H1 (cell line): Measurements from ENCODE around the gene HTD2. TPM values are rescaled to one million over a fixed set of nuclear protein-coding genes. Genes with fewer than 3 reads are reported as not detected.

Experiments
- CTCF ChIA-PET: fragments of 300-600 bp; sonication (Branson Sonifier 250); formaldehyde crosslinking; loops from one replicate; lab custom pipeline; 2021; ENCODE audit not compliant: partially characterized antibody; lab: Charles Lee
- POLR2A ChIA-PET: fragments of 300-600 bp; sonication (Branson Sonifier 250); formaldehyde crosslinking; loops from one replicate; lab custom pipeline; 2021; ENCODE audit warnings: inconsistent platforms; ENCODE audit not compliant: partially characterized antibody; lab: Charles Lee
- DNase-seq, 2 experiments: peaks; one replicate each; pipeline versions ENCODE4 v3.0.0 to v3.0.0-alpha.2; 2010 to 2022; ENCODE audit warnings: low spot score in 2 of 2, low read depth in 1 of 2, mixed read lengths in 1 of 2
- FAIRE-seq: peaks from 2 replicates; lab custom pipeline; 2011; peaks lifted over from hg19 to GRCh38; lab: Jason Lieb, UNC
- H2AFZ ChIP-seq: 2 replicates; pipeline ENCODE4 v1.8.1; 2012; ENCODE audit warnings: low read length, inconsistent platforms
- H2AK5ac ChIP-seq: 2 replicates; pipeline ENCODE4 v1.6.1; 2013; ENCODE audit warnings: low read depth, low read length
- H2BK120ac ChIP-seq: replicated peaks from 2 replicates; pipeline ENCODE3; 2013; ENCODE audit warnings: low read depth, low read length, inconsistent platforms
- H2BK12ac ChIP-seq: 2 replicates; pipeline ENCODE4 v1.6.1; 2013; ENCODE audit warnings: low read depth, low read length
- H2BK15ac ChIP-seq: 2 replicates; pipeline ENCODE4 v1.6.1; 2013; ENCODE audit warnings: low read length
- H2BK20ac ChIP-seq: 2 replicates; pipeline ENCODE4 v1.6.1; 2013; ENCODE audit warnings: low read length
- H2BK5ac ChIP-seq: 2 replicates; pipeline ENCODE4 v1.6.1; 2013; ENCODE audit warnings: low read depth, low read length
- H3K14ac ChIP-seq: 2 replicates; pipeline ENCODE4 v1.6.1; 2013; ENCODE audit warnings: inconsistent platforms; ENCODE audit not compliant: insufficient read length
- H3K18ac ChIP-seq: 2 replicates; pipeline ENCODE4 v1.6.1; 2013; ENCODE audit warnings: low read length; ENCODE audit errors: extremely low read depth
- H3K23ac ChIP-seq: 2 replicates; pipeline ENCODE4 v1.6.1; 2013; ENCODE audit warnings: inconsistent platforms; ENCODE audit not compliant: insufficient read length
- H3K23me2 ChIP-seq: 2 replicates; pipeline ENCODE4 v1.6.1; 2013; ENCODE audit warnings: low read depth, low read length
- H3K27ac ChIP-seq: 2 replicates; pipeline ENCODE4 v1.6.1; 2011; ENCODE audit warnings: low read depth, low read length, inconsistent platforms
- H3K27me3 ChIP-seq, 4 experiments: replicated peaks in 1 of 4; 1 replicate in 1 of 4; 2 replicates in 3 of 4; pipeline versions ENCODE4 v1.6.1 to v1.8.1; 2011 to 2013; ENCODE audit warnings: low read length in 3 of 4, mild to moderate bottlenecking in 3 of 4, inconsistent platforms in 2 of 4, mixed read lengths in 2 of 4, moderate library complexity in 1 of 4; ENCODE audit not compliant: control insufficient read depth in 3 of 4, insufficient read depth in 3 of 4; ENCODE audit errors: extremely low read depth in 1 of 4
- H3K36me3 ChIP-seq, 4 experiments: 2 replicates each; pipeline versions ENCODE4 v1.6.1 to v1.8.1; 2011 to 2013; ENCODE audit warnings: mild to moderate bottlenecking in 4 of 4, low read length in 3 of 4, moderate library complexity in 2 of 4, control low read depth in 1 of 4, inconsistent platforms in 1 of 4; ENCODE audit not compliant: insufficient read depth in 4 of 4, control insufficient read depth in 2 of 4
- H3K4ac ChIP-seq: replicated peaks from 2 replicates; pipeline ENCODE3; 2013; ENCODE audit warnings: low read length, low read depth, mixed read lengths, inconsistent platforms; ENCODE audit not compliant: insufficient read length
- H3K4me1 ChIP-seq, 4 experiments: replicated peaks in 1 of 4; 1 replicate in 1 of 4; 2 replicates in 3 of 4; pipeline versions ENCODE4 v1.6.1 to v1.8.1; 2011 to 2013; ENCODE audit warnings: low read length in 3 of 4, inconsistent platforms in 2 of 4, mixed read lengths in 1 of 4; ENCODE audit not compliant: insufficient read depth in 4 of 4, control insufficient read depth in 3 of 4
- H3K4me2 ChIP-seq, 2 experiments: 2 replicates each; pipeline versions ENCODE4 v1.6.1 to v1.8.1; 2011 to 2013; ENCODE audit warnings: low read depth in 2 of 2, low read length in 2 of 2, control low read depth in 1 of 2, inconsistent platforms in 1 of 2, mild to moderate bottlenecking in 1 of 2; ENCODE audit not compliant: insufficient read depth in 1 of 2
- H3K4me3 ChIP-seq, 4 experiments: fragments of 200-600, 300-600 bp in 1 of 4; sonication (generic), shearing (Covaris generic), sonication (Bioruptor Twin) in 1 of 4; 2 replicates each; pipeline versions ENCODE4 v1.5.1 to v1.8.1; 2011 to 2016; ENCODE audit warnings: low read length in 4 of 4, low read depth in 3 of 4, control low read depth in 2 of 4, inconsistent platforms in 2 of 4, mild to moderate bottlenecking in 2 of 4, mixed read lengths in 1 of 4, moderate library complexity in 1 of 4; ENCODE audit not compliant: insufficient read depth in 2 of 4; ENCODE audit errors: extremely low read depth in 1 of 4
- H3K56ac ChIP-seq: replicated peaks from 2 replicates; pipeline ENCODE3; 2013; ENCODE audit warnings: low read depth, mild to moderate bottlenecking, mixed read lengths, low read length, inconsistent platforms; ENCODE audit not compliant: insufficient read length
- H3K79me1 ChIP-seq: 2 replicates; pipeline ENCODE4 v1.6.1; 2013; ENCODE audit warnings: low read depth, low read length, control low read depth
- H3K79me2 ChIP-seq, 2 experiments: 2 replicates each; pipeline versions ENCODE4 v1.6.1 to v1.8.1; 2012 to 2013; ENCODE audit warnings: low read length in 2 of 2, mild to moderate bottlenecking in 2 of 2, inconsistent platforms in 1 of 2; ENCODE audit not compliant: insufficient read depth in 2 of 2, control insufficient read depth in 1 of 2
- H3K9ac ChIP-seq, 4 experiments: replicated peaks in 1 of 4; 1 replicate in 1 of 4; 2 replicates in 3 of 4; pipeline versions ENCODE4 v1.6.1 to v1.8.1; 2011 to 2013; ENCODE audit warnings: low read depth in 3 of 4, low read length in 3 of 4, control low read depth in 2 of 4, mild to moderate bottlenecking in 2 of 4, moderate library complexity in 2 of 4, inconsistent platforms in 1 of 4; ENCODE audit errors: extremely low read depth in 1 of 4
- H3K9me3 ChIP-seq, 2 experiments: 2 replicates each; pipeline versions ENCODE4 v1.6.1 to v1.8.1; 2012 to 2013; ENCODE audit warnings: mild to moderate bottlenecking in 2 of 2, moderate library complexity in 2 of 2, control low read depth in 1 of 2, inconsistent platforms in 1 of 2, low read depth in 1 of 2, low read length in 1 of 2, mixed read lengths in 1 of 2; ENCODE audit not compliant: insufficient read depth in 2 of 2
- H4K20me1 ChIP-seq, 2 experiments: replicated peaks in 1 of 2; 2 replicates each; pipeline versions ENCODE3 to v1.8.1; 2011 to 2013; ENCODE audit warnings: inconsistent platforms in 2 of 2, low read length in 2 of 2, mild to moderate bottlenecking in 1 of 2; ENCODE audit not compliant: insufficient read depth in 2 of 2, control insufficient read depth in 1 of 2
- H4K5ac ChIP-seq: 2 replicates; pipeline ENCODE4 v1.6.1; 2013; ENCODE audit warnings: low read length, low read depth, mixed read lengths, inconsistent platforms; ENCODE audit not compliant: insufficient read length
- H4K8ac ChIP-seq: 2 replicates; pipeline ENCODE4 v1.8.0; 2013; ENCODE audit warnings: mild to moderate bottlenecking, moderate library complexity, low read length, inconsistent platforms; ENCODE audit not compliant: insufficient read depth; ENCODE audit errors: extremely low read depth
- H4K91ac ChIP-seq: replicated peaks from 2 replicates; pipeline ENCODE3; 2013; ENCODE audit warnings: low read length, mixed read lengths, inconsistent platforms; ENCODE audit not compliant: insufficient read length
- ATF2 ChIP-seq: IDR thresholded peaks from 2 replicates; pipeline ENCODE4 v1.6.1; 2012; ENCODE audit warnings: low read length, inconsistent platforms
- ATF3 ChIP-seq: IDR thresholded peaks from 2 replicates; pipeline ENCODE4 v1.6.1; 2011; ENCODE audit warnings: low read depth, mild to moderate bottlenecking, low read length; ENCODE audit not compliant: insufficient read depth
- BACH1 ChIP-seq: IDR thresholded peaks from 2 replicates; pipeline ENCODE4 v1.6.1; 2012; ENCODE audit warnings: low read length, improper control_type of control experiment
- BRCA1 ChIP-seq: IDR thresholded peaks from 2 replicates; pipeline ENCODE4 v1.6.1; 2012; ENCODE audit warnings: low read depth, low read length, improper control_type of control experiment
- MAFK ChIP-seq: IDR thresholded peaks from 2 replicates; pipeline ENCODE4 v1.6.1; 2012; ENCODE audit warnings: low read depth, mild to moderate bottlenecking, improper control_type of control experiment, low read length
- NRF1 ChIP-seq: IDR thresholded peaks from 2 replicates; pipeline ENCODE4 v1.6.1; 2011; ENCODE audit warnings: mild to moderate bottlenecking, low read depth, low read length, improper control_type of control experiment
- POU5F1 ChIP-seq: IDR thresholded peaks from 2 replicates; pipeline ENCODE4 v1.6.1; 2011; ENCODE audit warnings: low read depth, mild to moderate bottlenecking, low read length, moderate library complexity
- RAD21 ChIP-seq, 2 experiments: IDR thresholded peaks in 1 of 2; conservative IDR thresholded peaks in 1 of 2; 2 replicates each; pipeline ENCODE4 v1.6.1; 2011; ENCODE audit warnings: low read depth in 2 of 2, low read length in 2 of 2, improper control_type of control experiment in 1 of 2, inconsistent platforms in 1 of 2, mild to moderate bottlenecking in 1 of 2, moderate library complexity in 1 of 2
- RFX5 ChIP-seq: IDR thresholded peaks from 2 replicates; pipeline ENCODE4 v1.6.1; 2011; ENCODE audit warnings: low read depth, low read length, improper control_type of control experiment, borderline replicate concordance
- RXRA ChIP-seq: IDR thresholded peaks from 2 replicates; pipeline ENCODE4 v1.6.1; 2011; ENCODE audit warnings: low read depth, mild to moderate bottlenecking, low read length, moderate library complexity; ENCODE audit not compliant: insufficient read depth
- SIX5 ChIP-seq: IDR thresholded peaks from 2 replicates; pipeline ENCODE4 v1.6.1; 2011; ENCODE audit warnings: mild to moderate bottlenecking, low read depth, low read length
- ZNF274 ChIP-seq: IDR thresholded peaks from 2 replicates; pipeline ENCODE4 v1.7.0; 2012; ENCODE audit warnings: low read length, borderline replicate concordance; ENCODE audit errors: extremely low read depth
- WGBS, 2 experiments: shearing (Covaris generic) in 1 of 2; methylation state at CpG; one replicate each; pipeline versions ENCODE4 v1.1.6 to v1.1.7; 2013 to 2015; ENCODE audit warnings: low lambda C conversion rate in 2 of 2, mixed read lengths in 2 of 2, inconsistent platforms in 1 of 2, low coverage in 1 of 2, missing lambda C conversion rate in 1 of 2; ENCODE audit not compliant: insufficient replicate concordance in 2 of 2, insufficient coverage in 1 of 2, insufficient read length in 1 of 2; ENCODE audit errors: extremely low coverage in 1 of 2, missing lambda C conversion rate in 1 of 2; 5-methylcytosine and 5-hydroxymethylcytosine counted together
- polyA plus RNA-seq, 7 experiments: library from polyadenylated mRNA; depleted of rRNA in 3 of 7; stranded (reverse) in 5 of 7; unstranded in 2 of 7; fragments of >200 nt in 5 of 7; fragments of 200-250 nt in 2 of 7; gene quantifications; 1 replicate in 5 of 7; 2 replicates in 1 of 7; 4 replicates in 1 of 7; pipeline versions ENCODE4 v1.2.1 to v1.2.3, GENCODE V29; 2011 to 2013; ENCODE audit warnings: missing spikeins in 2 of 7, mixed read lengths in 2 of 7
- total RNA-seq: library from RNA; stranded (reverse); fragmentation: NEBNext Ultra II Directional; extraction: Animal tissue kit (Norgen Biotek cat#: 25700); gene quantifications from 2 replicates; pipeline ENCODE4 v1.2.1, GENCODE V29; 2021

Gene HTD2
- total and polyA plus RNA-seq, 2 of the 8 experiments (the other 6 are each of a cell fraction or from before 2014, with no cell fraction given) = 8.8 to 10.8 TPM

GRCh38 chr3:58260733-58261132, 45.6 kb upstream of the HTD2 start:
- H2BK12ac ChIP-seq = no peak overlapping the region
- no peaks in the 10 kb centered on the region for H3K79me2 ChIP-seq
- peaks cover 2% of the 10 kb centered on the region; the same call in 1 of the 2 replicates for H3K23me2 ChIP-seq
- no peak overlapping the region for H2AK5ac ChIP-seq
- no peaks in the 10 kb centered on the region; the same call in 1 of the 2 replicates for H3K79me1 ChIP-seq
- H3K36me3 ChIP-seq = no peaks in the 10 kb centered on the region
- no peak overlapping the region for H4K8ac ChIP-seq
- ChIA-PET CTCF (interaction anchor here (1.0 to 1.5 kb wide), 4 partner anchors 11 to 83 kb away, joined by 3 to 5 read pairs (median 4); no protein-coding TSS in a partner anchor), POLR2A (no interaction called here)
- 93% methylated on average over 6 of the region's 6 CpGs; no CpG with 5 or more reads in 1 of the 2 experiments for WGBS, 2 experiments
- no peak overlapping the region for H3K4me2 ChIP-seq
- no peak overlapping the region for H3K14ac ChIP-seq
- H2BK5ac ChIP-seq = no peak overlapping the region
- H4K5ac ChIP-seq = no peak overlapping the region
- FAIRE-seq = no peak
- H3K4ac ChIP-seq = no peak overlapping the region
- H2BK15ac ChIP-seq = no peak overlapping the region
- H3K56ac ChIP-seq = no peak overlapping the region
- no peaks in the 10 kb centered on the region for H3K4me1 ChIP-seq
- no peaks in the 10 kb centered on the region for H3K27me3 ChIP-seq
- no peak overlapping the region for H2BK120ac ChIP-seq
- no peak overlapping the region for H3K23ac ChIP-seq
- no peak overlapping the region for H3K9ac ChIP-seq
- H2BK20ac ChIP-seq = no peak overlapping the region
- no peak for DNase-seq
- no peak overlapping the region for H3K18ac ChIP-seq
- H3K4me3 ChIP-seq = no peak overlapping the region
- H3K9me3 ChIP-seq = no peaks in the 10 kb centered on the region
- H4K20me1 ChIP-seq = no peaks in the 10 kb centered on the region
- H3K27ac ChIP-seq = no peak overlapping the region
- no peak overlapping the region for H2AFZ ChIP-seq
- no peak overlapping the region for H4K91ac ChIP-seq
- TF ChIP-seq ZNF274 (no peak), ATF3 (no peak), MAFK (no peak), BRCA1 (no peak), RXRA (no peak), BACH1 (no peak), RAD21 (IDR thresholded peaks at IDR 0.05 in 1 of 2, conservative IDR thresholded peaks at IDR 0.05 in 1 of 2; ENCODE audit: low read depth in 2 of 2, low read length in 2 of 2) (no peak), ATF2 (no peak), NRF1 (no peak), RFX5 (no peak), POU5F1 (no peak), SIX5 (no peak)
